Measurements from ENCODE around the gene DROSHA. TPM values are rescaled to one million over a fixed set of nuclear protein-coding genes. Genes with fewer than 3 reads are reported as not detected.

DROSHA gene
- polyA plus RNA-seq, 2 of the 4 experiments (the other 2 are of a cell fraction) = 49.1 to 105 TPM

GRCh38 chr5:31443572-31443971, 88.3 kb downstream of the DROSHA start:
- no peak overlapping the region for H3K4me2 ChIP-seq
- WGBS (ENCODE audit: missing lambda C conversion rate) = 95% methylated on average over 3 of the region's 3 CpGs
- 0 out of 3 replicates have a peak, but pooled peaks cover 3% of the 10 kb centered on the region for H3K4me1 ChIP-seq
- no peak overlapping the region for H3K4me3 ChIP-seq
- DNase-seq (ENCODE audit: low read depth in 1 of 2, low spot score in 1 of 2) (no peak), ATAC-seq (no peak), FAIRE-seq (no peak)
- ChIA-PET POLR2A (no interaction called here), CTCF (no interaction called here)
- H3K27ac ChIP-seq = no peak overlapping the region
- TF ChIP-seq RFX5 (IDR thresholded peaks at IDR 0.05) (no peak), SMC3 (IDR thresholded peaks at IDR 0.05) (no peak), PHF8 (IDR thresholded peaks at IDR 0.05; ENCODE audit: borderline replicate concordance, low read depth) (no peak)
- H3K9me3 ChIP-seq = no peaks in the 10 kb centered on the region

GRCh38 chr5:31442058-31442745, 89.7 kb downstream of the DROSHA start:
- Histone ChIP-seq H3K4me2 (no peak overlapping the region), H3K4me1 (0 out of 3 replicates have a peak, but pooled peaks cover 3% of the 10 kb centered on the region), H3K4me3 (no peak overlapping the region), H3K27ac (no peak overlapping the region), H3K9me3 (no peaks in the 10 kb centered on the region)
- ATAC-seq (no peak), FAIRE-seq (no peak), DNase-seq (ENCODE audit: low read depth in 1 of 2, low spot score in 1 of 2) (peak in 1 of 2 experiments; percentile 2)
- CTCF ChIA-PET = no interaction called here
- POLR2A ChIA-PET = no interaction called here
- WGBS (ENCODE audit: missing lambda C conversion rate) = 78% methylated on average over 3 of the region's 3 CpGs
- TF ChIP-seq SREBF2 (IDR thresholded peaks at IDR 0.05) = no peak
- no peak for TF ChIP-seq HDAC2 (IDR thresholded peaks at IDR 0.05)
- no peak for TF ChIP-seq SMC3 (IDR thresholded peaks at IDR 0.05)
- TF ChIP-seq CHD4 (IDR thresholded peaks at IDR 0.05; ENCODE audit: borderline replicate concordance) = no peak
- no peak for TF ChIP-seq E2F6 (IDR thresholded peaks at IDR 0.05; ENCODE audit: borderline replicate concordance, low read depth)

- CTCF ChIA-PET = interaction anchor here (0.7 to 1.0 kb wide), 2 partner anchors 11 to 18 kb away, joined by 3 read pairs; no protein-coding TSS in a partner anchor
- POLR2A ChIA-PET = no interaction called here
- no peak for TF ChIP-seq RCOR1 (IDR thresholded peaks at IDR 0.05; ENCODE audit: low read depth, low read length)
- TF ChIP-seq CHD2 (IDR thresholded peaks at IDR 0.05; ENCODE audit: low read length, partially characterized antibody) = no peak
- no peak for TF ChIP-seq CBX2 (IDR thresholded peaks at IDR 0.05; ENCODE audit: borderline replicate concordance, low read depth)
- TF ChIP-seq RNF2 (IDR thresholded peaks at IDR 0.05; ENCODE audit: borderline replicate concordance, low read depth) = no peak
- no peak for TF ChIP-seq HOXB5 (CRISPR knock-in tag; IDR thresholded peaks at IDR 0.05)
- no peak for TF ChIP-seq HES2 (IDR thresholded peaks at IDR 0.05)
- TF ChIP-seq CTCF (IDR thresholded peaks at IDR 0.05) = no peak
- TF ChIP-seq ZNF302 (CRISPR knock-in tag; IDR thresholded peaks at IDR 0.05) = no peak
- Histone ChIP-seq H3K4me1 (no peaks in the 10 kb centered on the region), H3K4me3 (no peak overlapping the region), H3K27ac (no peak overlapping the region), H3K9me3 (no peaks in the 10 kb centered on the region), H3K4me2 (no peak overlapping the region)
- no peak for FAIRE-seq
- ATAC-seq = no peak
- 87% methylated on average over 1 of the region's 1 CpG for whole genome bisulfite sequencing (ENCODE audit: missing lambda C conversion rate)
- no peak for DNase-seq (ENCODE audit: low read depth in 1 of 2, low spot score in 1 of 2)
Measured at GRCh38 chr5:31436851-31437250, 95.0 kb downstream of the DROSHA start.

GRCh38 chr5:31435730-31436129, 96.2 kb downstream of the DROSHA start:
- Histone ChIP-seq H3K27ac (no peak overlapping the region), H3K4me2 (no peak overlapping the region), H3K4me3 (no peak overlapping the region), H3K4me1 (no peaks in the 10 kb centered on the region), H3K9me3 (no peaks in the 10 kb centered on the region)
- ATAC-seq (no peak), DNase-seq (ENCODE audit: low read depth in 1 of 2, low spot score in 1 of 2) (no peak), FAIRE-seq (no peak)
- ChIA-PET CTCF (no interaction called here), POLR2A (no interaction called here)
- WGBS (ENCODE audit: missing lambda C conversion rate) = 84% methylated on average over 4 of the region's 4 CpGs
- TF ChIP-seq REST (IDR thresholded peaks at IDR 0.05) = no peak
- TF ChIP-seq NPAS2 (CRISPR knock-in tag; IDR thresholded peaks at IDR 0.05; ENCODE audit: borderline replicate concordance) = no peak
- TF ChIP-seq E2F6 (IDR thresholded peaks at IDR 0.05; ENCODE audit: borderline replicate concordance, low read depth) = no peak
- no peak for TF ChIP-seq HOXA7 (CRISPR knock-in tag; IDR thresholded peaks at IDR 0.05)
- no peak for TF ChIP-seq FOSB (CRISPR knock-in tag; IDR thresholded peaks at IDR 0.05)
- TF ChIP-seq POLR2AphosphoS2 (conservative IDR thresholded peaks at IDR 0.05; ENCODE audit: low read length) = no peak
- no peak for TF ChIP-seq CTCF (IDR thresholded peaks at IDR 0.05)

All from A549 (cell line).